Lung (tissue), 12 donors: ENCODE measurements around the gene NDUFS4. TPM values are rescaled to one million over a fixed set of nuclear protein-coding genes. Genes with fewer than 3 reads are reported as not detected.

Source experiments
- ATAC-seq: fragments of 200-7000 bp; cut with Tn5 transposase; one replicate; pipeline ENCODE4 v1.9.1; 2020; ENCODE audit warnings: moderate number of reproducible peaks; ENCODE audit not compliant: insufficient read depth, low FRiP score
- DNase-seq, 3 donors: peaks; one replicate each; pipeline ENCODE4 v3.0.0-alpha.2; 2013 to 2017
- H3K27ac ChIP-seq, 2 donors: one replicate each; pipeline ENCODE4 v1.5.1; 2013; ENCODE audit warnings: mild to moderate bottlenecking in 2 of 2, moderate library complexity in 2 of 2, control low read depth in 1 of 2, inconsistent platforms in 1 of 2, low read depth in 1 of 2, low read length in 1 of 2
- H3K27me3 ChIP-seq, 3 donors: one replicate each; pipeline ENCODE4 v1.5.1; 2013; ENCODE audit warnings: low read length in 2 of 3; ENCODE audit not compliant: control insufficient read depth in 3 of 3, insufficient read depth in 3 of 3
- H3K36me3 ChIP-seq, 4 donors: one replicate each; pipeline ENCODE4 v1.5.1; 2013; ENCODE audit warnings: low read length in 4 of 4, mild to moderate bottlenecking in 1 of 4, moderate library complexity in 1 of 4; ENCODE audit not compliant: control insufficient read depth in 4 of 4, insufficient read depth in 4 of 4
- H3K4me1 ChIP-seq, 5 donors: one replicate each; pipeline ENCODE4 v1.5.1; 2013; ENCODE audit warnings: low read length in 5 of 5, mild to moderate bottlenecking in 2 of 5, moderate library complexity in 1 of 5; ENCODE audit not compliant: control insufficient read depth in 5 of 5, insufficient read depth in 5 of 5
- H3K4me3 ChIP-seq: one replicate; pipeline ENCODE4 v1.5.1; 2013; ENCODE audit warnings: mild to moderate bottlenecking, control low read depth, moderate library complexity
- H3K9ac ChIP-seq, 2 donors: one replicate each; pipeline ENCODE4 v1.5.1; 2013; ENCODE audit warnings: low read length in 2 of 2, control low read depth in 1 of 2; ENCODE audit not compliant: insufficient read depth in 1 of 2
- H3K9me3 ChIP-seq, 4 donors: one replicate each; pipeline ENCODE4 v1.5.1; 2013; ENCODE audit warnings: low read length in 3 of 4, mild to moderate bottlenecking in 1 of 4, moderate library complexity in 1 of 4; ENCODE audit not compliant: control insufficient read depth in 4 of 4, insufficient read depth in 3 of 4
- WGBS, 2 donors: extraction: QIAGEN DNeasy Blood & Tissue Kit; methylation state at CpG; one replicate each; pipeline ENCODE4 v1.1.7; 2013; 5-methylcytosine and 5-hydroxymethylcytosine counted together
- polyA plus RNA-seq, 2 donors: library from polyadenylated mRNA; stranded (reverse); fragments of 200-250 nt; gene quantifications; one replicate each; pipeline ENCODE4 v1.2.1, GENCODE V29; 2013
- total RNA-seq, 2 donors: library from RNA; depleted of rRNA in 1 of 2; stranded (reverse); fragments of >200 nt in 1 of 2; gene quantifications; one replicate each; pipeline ENCODE4 v1.2.1, GENCODE V29; 2014 to 2021
- TF ChIP-seq, protein P1 (sequence below): IDR thresholded peaks from 2 replicates; pipeline ENCODE4 v1.5.1; 2012; ENCODE audit warnings: mild to moderate bottlenecking; ENCODE audit errors: control extremely low read depth, extremely low read depth
- donor health status: control.
- donor health status: control.
- donor health status: Bipolar disorder and iron deficiency.
- donor health status: healthy.
- donor health status: DM: yes; HTN: yes; CAD: no.

NDUFS4 gene
- total and polyA plus RNA-seq, 4 donors: 45.7 to 96.1 (median 61.8) TPM

DNA sequence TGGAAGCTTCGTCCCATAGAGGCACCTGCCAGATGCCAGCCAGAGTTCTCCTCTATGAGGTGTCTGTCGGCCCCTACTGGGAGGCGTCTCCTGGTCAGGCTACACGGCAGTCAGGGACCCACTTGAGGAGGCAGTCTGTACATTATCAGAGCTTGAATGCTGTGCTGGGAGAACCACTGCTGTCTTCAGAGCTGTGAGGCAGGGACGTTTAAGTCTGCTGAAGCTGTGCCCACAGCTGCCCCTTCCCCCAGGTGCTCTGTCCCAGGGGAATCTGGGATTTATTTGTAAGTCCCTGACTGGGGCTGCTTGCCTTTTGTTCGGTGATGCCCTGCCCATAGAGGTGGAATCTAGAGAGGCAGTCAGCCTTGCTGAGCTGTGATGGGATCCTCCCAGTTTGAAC is 70.8 kb downstream of the NDUFS4 start:
- no peaks in the 10 kb centered on the region for H3K9me3 ChIP-seq
- TF ChIP-seq, protein P1, sequence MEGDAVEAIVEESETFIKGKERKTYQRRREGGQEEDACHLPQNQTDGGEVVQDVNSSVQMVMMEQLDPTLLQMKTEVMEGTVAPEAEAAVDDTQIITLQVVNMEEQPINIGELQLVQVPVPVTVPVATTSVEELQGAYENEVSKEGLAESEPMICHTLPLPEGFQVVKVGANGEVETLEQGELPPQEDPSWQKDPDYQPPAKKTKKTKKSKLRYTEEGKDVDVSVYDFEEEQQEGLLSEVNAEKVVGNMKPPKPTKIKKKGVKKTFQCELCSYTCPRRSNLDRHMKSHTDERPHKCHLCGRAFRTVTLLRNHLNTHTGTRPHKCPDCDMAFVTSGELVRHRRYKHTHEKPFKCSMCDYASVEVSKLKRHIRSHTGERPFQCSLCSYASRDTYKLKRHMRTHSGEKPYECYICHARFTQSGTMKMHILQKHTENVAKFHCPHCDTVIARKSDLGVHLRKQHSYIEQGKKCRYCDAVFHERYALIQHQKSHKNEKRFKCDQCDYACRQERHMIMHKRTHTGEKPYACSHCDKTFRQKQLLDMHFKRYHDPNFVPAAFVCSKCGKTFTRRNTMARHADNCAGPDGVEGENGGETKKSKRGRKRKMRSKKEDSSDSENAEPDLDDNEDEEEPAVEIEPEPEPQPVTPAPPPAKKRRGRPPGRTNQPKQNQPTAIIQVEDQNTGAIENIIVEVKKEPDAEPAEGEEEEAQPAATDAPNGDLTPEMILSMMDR: no peak
- H3K36me3 ChIP-seq: peaks cover 0 to 7% (median 2%) of the 10 kb centered on the region in 4 donors
- H3K27me3 ChIP-seq: no peaks in the 10 kb centered on the region
- H3K27ac ChIP-seq: no peak overlapping the region
- no peak for ATAC-seq
- 88 to 97% methylated on average over 6 of the region's 6 CpGs for WGBS, 2 donors
- DNase-seq: no peak
- H3K9ac ChIP-seq: no peak overlapping the region
- H3K4me3 ChIP-seq: no peak overlapping the region
- peaks cover 0 to 9% (median 0%) of the 10 kb centered on the region in 5 donors for H3K4me1 ChIP-seq

DNA sequence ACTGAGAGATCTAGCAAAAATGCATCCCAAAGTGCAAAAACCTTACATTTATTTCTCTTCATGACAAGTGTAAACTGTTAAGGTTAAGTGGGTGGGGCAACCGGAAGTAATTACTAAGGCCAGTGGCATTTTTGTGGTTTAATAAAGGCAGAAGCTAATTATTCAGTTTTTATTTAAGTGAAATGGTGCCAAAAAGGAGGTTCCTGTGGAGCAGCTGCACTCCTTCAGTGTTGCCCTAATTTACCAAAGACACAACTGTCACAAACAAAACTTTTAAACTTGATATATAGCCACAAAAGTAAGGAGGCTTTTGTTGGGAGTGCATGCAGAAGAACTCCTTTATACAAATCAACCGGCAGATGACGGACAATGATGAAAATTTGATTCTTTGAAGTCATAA is 81.6 kb downstream of the NDUFS4 start:
- H3K4me1 ChIP-seq: peaks cover 0 to 19% (median 10%) of the 10 kb centered on the region in 5 donors
- no peak overlapping the region for H3K4me3 ChIP-seq
- TF ChIP-seq, protein P1: no peak
- H3K27me3 ChIP-seq: no peaks in the 10 kb centered on the region
- H3K27ac ChIP-seq: no peak overlapping the region
- no peaks in the 10 kb centered on the region for H3K9me3 ChIP-seq
- DNase-seq (peak; percentile 14 to 79 (median 67)), ATAC-seq (no peak)
- H3K9ac ChIP-seq: no peak overlapping the region
- H3K36me3 ChIP-seq: peaks cover 0 to 3% (median 1%) of the 10 kb centered on the region in 4 donors
- 61 to 64% methylated on average over 3 of the region's 3 CpGs for WGBS, 2 donors

DNA sequence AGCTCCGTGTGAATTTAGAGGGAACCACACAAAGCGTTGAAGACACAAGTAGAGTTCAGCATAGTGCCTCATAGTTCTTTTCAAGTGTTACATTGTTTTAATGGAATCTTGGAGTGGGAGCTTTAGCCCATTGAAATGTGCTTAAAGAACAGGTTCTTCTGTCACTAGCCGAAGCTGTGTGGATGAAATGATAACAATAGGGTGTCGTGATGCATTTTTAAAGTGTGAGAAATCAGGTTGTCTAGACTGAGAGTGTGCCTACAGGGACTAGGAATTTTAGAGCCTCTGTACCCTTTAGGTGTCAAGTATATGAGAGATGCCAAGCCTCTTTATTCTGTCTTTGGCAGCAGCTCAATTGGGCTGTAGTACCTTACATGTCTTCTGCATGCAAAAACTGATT is 83.0 kb downstream of the NDUFS4 start:
- peak overlapping the region in 1 of 2 donors; percentile 21 for H3K27ac ChIP-seq
- no peaks in the 10 kb centered on the region for H3K27me3 ChIP-seq
- H3K4me3 ChIP-seq: no peak overlapping the region
- peaks cover 1 to 4% (median 3%) of the 10 kb centered on the region in 4 donors for H3K36me3 ChIP-seq
- 76 to 91% methylated on average over 4 of the region's 4 CpGs for WGBS, 2 donors
- no peaks in the 10 kb centered on the region for H3K9me3 ChIP-seq
- H3K4me1 ChIP-seq: peaks cover 0 to 19% (median 10%) of the 10 kb centered on the region in 5 donors
- TF ChIP-seq, protein P1: no peak
- DNase-seq (peak in 2 of 3 donors; percentile 20 to 26), ATAC-seq (no peak)
- H3K9ac ChIP-seq: no peak overlapping the region

DNA sequence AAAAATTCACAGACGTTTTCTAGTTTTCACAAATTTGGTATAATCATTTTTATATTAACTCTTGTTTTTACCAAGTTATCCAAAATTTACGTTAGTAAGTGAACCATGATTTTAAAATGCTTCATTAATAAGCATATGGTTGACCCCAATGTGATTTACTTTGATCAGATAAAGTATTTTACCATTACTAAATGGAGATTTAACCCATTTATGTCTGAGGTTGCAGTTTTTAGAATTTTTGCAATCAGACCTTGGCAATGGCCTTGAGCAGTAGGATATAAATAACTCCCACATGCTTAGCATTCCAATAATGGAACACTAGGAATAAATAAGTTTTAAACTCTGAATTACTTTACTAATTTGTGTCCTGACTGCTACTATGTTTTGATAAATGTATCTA is 84.6 kb downstream of the NDUFS4 start:
- H3K4me1 ChIP-seq: peaks cover 0 to 19% (median 10%) of the 10 kb centered on the region in 5 donors
- no peak overlapping the region for H3K4me3 ChIP-seq
- 75 to 87% methylated on average over 2 of the region's 2 CpGs for WGBS, 2 donors
- DNase-seq (no peak), ATAC-seq (no peak)
- H3K27ac ChIP-seq: no peak overlapping the region
- H3K36me3 ChIP-seq: peaks cover 3 to 11% (median 5%) of the 10 kb centered on the region in 4 donors
- TF ChIP-seq, protein P1: no peak
- H3K9ac ChIP-seq: no peak overlapping the region
- H3K9me3 ChIP-seq: no peaks in the 10 kb centered on the region
- H3K27me3 ChIP-seq: no peaks in the 10 kb centered on the region
